H1 (cell line): Measurements from ENCODE around the gene ATP11C. TPM values are rescaled to one million over a fixed set of nuclear protein-coding genes. Genes with fewer than 3 reads are reported as not detected.

Experiments
- CTCF ChIA-PET: fragments of 300-600 bp; sonication (Branson Sonifier 250); formaldehyde crosslinking; loops from one replicate; lab custom pipeline; 2021; ENCODE audit not compliant: partially characterized antibody; lab: Charles Lee
- POLR2A ChIA-PET: fragments of 300-600 bp; sonication (Branson Sonifier 250); formaldehyde crosslinking; loops from one replicate; lab custom pipeline; 2021; ENCODE audit warnings: inconsistent platforms; ENCODE audit not compliant: partially characterized antibody; lab: Charles Lee
- DNase-seq, 2 experiments: peaks; one replicate each; pipeline versions ENCODE4 v3.0.0 to v3.0.0-alpha.2; 2010 to 2022; ENCODE audit warnings: low spot score in 2 of 2, low read depth in 1 of 2, mixed read lengths in 1 of 2
- FAIRE-seq: peaks from 2 replicates; lab custom pipeline; 2011; peaks lifted over from hg19 to GRCh38; lab: Jason Lieb, UNC
- H2AFZ ChIP-seq: 2 replicates; pipeline ENCODE4 v1.8.1; 2012; ENCODE audit warnings: low read length, inconsistent platforms
- H2AK5ac ChIP-seq: 2 replicates; pipeline ENCODE4 v1.6.1; 2013; ENCODE audit warnings: low read depth, low read length
- H2BK120ac ChIP-seq: replicated peaks from 2 replicates; pipeline ENCODE3; 2013; ENCODE audit warnings: low read depth, low read length, inconsistent platforms
- H2BK12ac ChIP-seq: 2 replicates; pipeline ENCODE4 v1.6.1; 2013; ENCODE audit warnings: low read depth, low read length
- H2BK15ac ChIP-seq: 2 replicates; pipeline ENCODE4 v1.6.1; 2013; ENCODE audit warnings: low read length
- H2BK20ac ChIP-seq: 2 replicates; pipeline ENCODE4 v1.6.1; 2013; ENCODE audit warnings: low read length
- H2BK5ac ChIP-seq: 2 replicates; pipeline ENCODE4 v1.6.1; 2013; ENCODE audit warnings: low read depth, low read length
- H3K14ac ChIP-seq: 2 replicates; pipeline ENCODE4 v1.6.1; 2013; ENCODE audit warnings: inconsistent platforms; ENCODE audit not compliant: insufficient read length
- H3K18ac ChIP-seq: 2 replicates; pipeline ENCODE4 v1.6.1; 2013; ENCODE audit warnings: low read length; ENCODE audit errors: extremely low read depth
- H3K23ac ChIP-seq: 2 replicates; pipeline ENCODE4 v1.6.1; 2013; ENCODE audit warnings: inconsistent platforms; ENCODE audit not compliant: insufficient read length
- H3K23me2 ChIP-seq: 2 replicates; pipeline ENCODE4 v1.6.1; 2013; ENCODE audit warnings: low read depth, low read length
- H3K27ac ChIP-seq: 2 replicates; pipeline ENCODE4 v1.6.1; 2011; ENCODE audit warnings: low read depth, low read length, inconsistent platforms
- H3K27me3 ChIP-seq, 4 experiments: replicated peaks in 1 of 4; 1 replicate in 1 of 4; 2 replicates in 3 of 4; pipeline versions ENCODE4 v1.6.1 to v1.8.1; 2011 to 2013; ENCODE audit warnings: low read length in 3 of 4, mild to moderate bottlenecking in 3 of 4, inconsistent platforms in 2 of 4, mixed read lengths in 2 of 4, moderate library complexity in 1 of 4; ENCODE audit not compliant: control insufficient read depth in 3 of 4, insufficient read depth in 3 of 4; ENCODE audit errors: extremely low read depth in 1 of 4
- H3K36me3 ChIP-seq, 4 experiments: 2 replicates each; pipeline versions ENCODE4 v1.6.1 to v1.8.1; 2011 to 2013; ENCODE audit warnings: mild to moderate bottlenecking in 4 of 4, low read length in 3 of 4, moderate library complexity in 2 of 4, control low read depth in 1 of 4, inconsistent platforms in 1 of 4; ENCODE audit not compliant: insufficient read depth in 4 of 4, control insufficient read depth in 2 of 4
- H3K4ac ChIP-seq: replicated peaks from 2 replicates; pipeline ENCODE3; 2013; ENCODE audit warnings: low read length, low read depth, mixed read lengths, inconsistent platforms; ENCODE audit not compliant: insufficient read length
- H3K4me1 ChIP-seq, 4 experiments: replicated peaks in 1 of 4; 1 replicate in 1 of 4; 2 replicates in 3 of 4; pipeline versions ENCODE4 v1.6.1 to v1.8.1; 2011 to 2013; ENCODE audit warnings: low read length in 3 of 4, inconsistent platforms in 2 of 4, mixed read lengths in 1 of 4; ENCODE audit not compliant: insufficient read depth in 4 of 4, control insufficient read depth in 3 of 4
- H3K4me2 ChIP-seq, 2 experiments: 2 replicates each; pipeline versions ENCODE4 v1.6.1 to v1.8.1; 2011 to 2013; ENCODE audit warnings: low read depth in 2 of 2, low read length in 2 of 2, control low read depth in 1 of 2, inconsistent platforms in 1 of 2, mild to moderate bottlenecking in 1 of 2; ENCODE audit not compliant: insufficient read depth in 1 of 2
- H3K4me3 ChIP-seq, 4 experiments: fragments of 200-600, 300-600 bp in 1 of 4; sonication (generic), shearing (Covaris generic), sonication (Bioruptor Twin) in 1 of 4; 2 replicates each; pipeline versions ENCODE4 v1.5.1 to v1.8.1; 2011 to 2016; ENCODE audit warnings: low read length in 4 of 4, low read depth in 3 of 4, control low read depth in 2 of 4, inconsistent platforms in 2 of 4, mild to moderate bottlenecking in 2 of 4, mixed read lengths in 1 of 4, moderate library complexity in 1 of 4; ENCODE audit not compliant: insufficient read depth in 2 of 4; ENCODE audit errors: extremely low read depth in 1 of 4
- H3K56ac ChIP-seq: replicated peaks from 2 replicates; pipeline ENCODE3; 2013; ENCODE audit warnings: low read depth, mild to moderate bottlenecking, mixed read lengths, low read length, inconsistent platforms; ENCODE audit not compliant: insufficient read length
- H3K79me1 ChIP-seq: 2 replicates; pipeline ENCODE4 v1.6.1; 2013; ENCODE audit warnings: low read depth, low read length, control low read depth
- H3K79me2 ChIP-seq, 2 experiments: 2 replicates each; pipeline versions ENCODE4 v1.6.1 to v1.8.1; 2012 to 2013; ENCODE audit warnings: low read length in 2 of 2, mild to moderate bottlenecking in 2 of 2, inconsistent platforms in 1 of 2; ENCODE audit not compliant: insufficient read depth in 2 of 2, control insufficient read depth in 1 of 2
- H3K9ac ChIP-seq, 4 experiments: replicated peaks in 1 of 4; 1 replicate in 1 of 4; 2 replicates in 3 of 4; pipeline versions ENCODE4 v1.6.1 to v1.8.1; 2011 to 2013; ENCODE audit warnings: low read depth in 3 of 4, low read length in 3 of 4, control low read depth in 2 of 4, mild to moderate bottlenecking in 2 of 4, moderate library complexity in 2 of 4, inconsistent platforms in 1 of 4; ENCODE audit errors: extremely low read depth in 1 of 4
- H3K9me3 ChIP-seq, 2 experiments: 2 replicates each; pipeline versions ENCODE4 v1.6.1 to v1.8.1; 2012 to 2013; ENCODE audit warnings: mild to moderate bottlenecking in 2 of 2, moderate library complexity in 2 of 2, control low read depth in 1 of 2, inconsistent platforms in 1 of 2, low read depth in 1 of 2, low read length in 1 of 2, mixed read lengths in 1 of 2; ENCODE audit not compliant: insufficient read depth in 2 of 2
- H4K20me1 ChIP-seq, 2 experiments: replicated peaks in 1 of 2; 2 replicates each; pipeline versions ENCODE3 to v1.8.1; 2011 to 2013; ENCODE audit warnings: inconsistent platforms in 2 of 2, low read length in 2 of 2, mild to moderate bottlenecking in 1 of 2; ENCODE audit not compliant: insufficient read depth in 2 of 2, control insufficient read depth in 1 of 2
- H4K5ac ChIP-seq: 2 replicates; pipeline ENCODE4 v1.6.1; 2013; ENCODE audit warnings: low read length, low read depth, mixed read lengths, inconsistent platforms; ENCODE audit not compliant: insufficient read length
- H4K8ac ChIP-seq: 2 replicates; pipeline ENCODE4 v1.8.0; 2013; ENCODE audit warnings: mild to moderate bottlenecking, moderate library complexity, low read length, inconsistent platforms; ENCODE audit not compliant: insufficient read depth; ENCODE audit errors: extremely low read depth
- H4K91ac ChIP-seq: replicated peaks from 2 replicates; pipeline ENCODE3; 2013; ENCODE audit warnings: low read length, mixed read lengths, inconsistent platforms; ENCODE audit not compliant: insufficient read length
- BRCA1 ChIP-seq: IDR thresholded peaks from 2 replicates; pipeline ENCODE4 v1.6.1; 2012; ENCODE audit warnings: low read depth, low read length, improper control_type of control experiment
- CTCF ChIP-seq, 3 experiments: IDR thresholded peaks; 1 replicate in 2 of 3; 2 replicates in 1 of 3; pipeline versions ENCODE4 v1.5.1 to v1.6.1; 2011; ENCODE audit warnings: low read length in 3 of 3, mild to moderate bottlenecking in 3 of 3, inconsistent platforms in 2 of 3, low read depth in 1 of 3, moderate library complexity in 1 of 3; ENCODE audit not compliant: insufficient read depth in 1 of 3; ENCODE audit errors: control extremely low read depth in 1 of 3
- PHF8 ChIP-seq: fragments of 200-600 bp; sonication (generic); conservative IDR thresholded peaks from 2 replicates; pipeline ENCODE4 v1.7.1; 2012; ENCODE audit warnings: low read depth, mild to moderate bottlenecking, inconsistent platforms, low read length, moderate library complexity
- RFX5 ChIP-seq: IDR thresholded peaks from 2 replicates; pipeline ENCODE4 v1.6.1; 2011; ENCODE audit warnings: low read depth, low read length, improper control_type of control experiment, borderline replicate concordance
- RNF2 ChIP-seq: fragments of 200-900, 300-1000 bp; sonication (generic); IDR thresholded peaks from 2 replicates; pipeline ENCODE4 v1.7.1; 2016; ENCODE audit warnings: borderline replicate concordance, low read depth, mild to moderate bottlenecking, antibody characterized with exemption, low read length; ENCODE audit not compliant: poor library complexity, severe bottlenecking; ENCODE audit errors: missing control alignments
- WGBS, 2 experiments: shearing (Covaris generic) in 1 of 2; methylation state at CpG; one replicate each; pipeline versions ENCODE4 v1.1.6 to v1.1.7; 2013 to 2015; ENCODE audit warnings: low lambda C conversion rate in 2 of 2, mixed read lengths in 2 of 2, inconsistent platforms in 1 of 2, low coverage in 1 of 2, missing lambda C conversion rate in 1 of 2; ENCODE audit not compliant: insufficient replicate concordance in 2 of 2, insufficient coverage in 1 of 2, insufficient read length in 1 of 2; ENCODE audit errors: extremely low coverage in 1 of 2, missing lambda C conversion rate in 1 of 2; 5-methylcytosine and 5-hydroxymethylcytosine counted together
- polyA plus RNA-seq, 7 experiments: library from polyadenylated mRNA; depleted of rRNA in 3 of 7; stranded (reverse) in 5 of 7; unstranded in 2 of 7; fragments of >200 nt in 5 of 7; fragments of 200-250 nt in 2 of 7; gene quantifications; 1 replicate in 5 of 7; 2 replicates in 1 of 7; 4 replicates in 1 of 7; pipeline versions ENCODE4 v1.2.1 to v1.2.3, GENCODE V29; 2011 to 2013; ENCODE audit warnings: missing spikeins in 2 of 7, mixed read lengths in 2 of 7
- total RNA-seq: library from RNA; stranded (reverse); fragmentation: NEBNext Ultra II Directional; extraction: Animal tissue kit (Norgen Biotek cat#: 25700); gene quantifications from 2 replicates; pipeline ENCODE4 v1.2.1, GENCODE V29; 2021

The ATP11C gene
- total and polyA plus RNA-seq, 2 of the 8 experiments (the other 6 are each of a cell fraction or from before 2014, with no cell fraction given), result 14.7 to 52.1 TPM

- H3K4me2 ChIP-seq, result no peak overlapping the region
- no peak overlapping the region for H2BK15ac ChIP-seq
- WGBS, 2 experiments, result 77% methylated on average over 2 of the region's 3 CpGs; no CpG with 5 or more reads in 1 of the 2 experiments
- H2BK12ac ChIP-seq, result no peak overlapping the region
- no peak overlapping the region for H2AK5ac ChIP-seq
- H3K4ac ChIP-seq, result no peak overlapping the region
- FAIRE-seq, result no peak
- H4K20me1 ChIP-seq, result no peaks in the 10 kb centered on the region
- no peak overlapping the region for H3K23ac ChIP-seq
- no peak overlapping the region for H4K91ac ChIP-seq
- H2AFZ ChIP-seq, result no peak overlapping the region
- DNase-seq, result no peak
- H3K4me3 ChIP-seq, result no peak overlapping the region
- H2BK120ac ChIP-seq, result no peak overlapping the region
- no peak overlapping the region for H4K8ac ChIP-seq
- no peak overlapping the region for H3K56ac ChIP-seq
- H3K4me1 ChIP-seq, result no peaks in the 10 kb centered on the region
- no peaks in the 10 kb centered on the region for H3K36me3 ChIP-seq
- CTCF ChIA-PET, result no interaction called here
- no peaks in the 10 kb centered on the region for H3K79me2 ChIP-seq
- POLR2A ChIA-PET, result no interaction called here
- H3K14ac ChIP-seq, result no peak overlapping the region
- H3K9me3 ChIP-seq, result no peaks in the 10 kb centered on the region
- no peak overlapping the region for H4K5ac ChIP-seq
- H3K23me2 ChIP-seq, result no peaks in the 10 kb centered on the region
- no peaks in the 10 kb centered on the region for H3K27me3 ChIP-seq
- H3K79me1 ChIP-seq, result no peaks in the 10 kb centered on the region
- H3K9ac ChIP-seq, result no peak overlapping the region
- no peak overlapping the region for H3K18ac ChIP-seq
- no peak overlapping the region for H3K27ac ChIP-seq
- H2BK20ac ChIP-seq, result no peak overlapping the region
- H2BK5ac ChIP-seq, result no peak overlapping the region
- TF ChIP-seq BRCA1 (no peak), RNF2 (no peak), CTCF (IDR thresholded peaks at IDR 0.05; ENCODE audit: control extremely low read depth in 1 of 3, insufficient read depth in 1 of 3, low read depth in 1 of 3, low read length in 3 of 3) (no peak), PHF8 (no peak), RFX5 (no peak)
Observed at GRCh38 chrX:139680356-139680755, 252.5 kb downstream of the ATP11C start.
